ENCODE measurements around the gene ZNF438.

DNA sequence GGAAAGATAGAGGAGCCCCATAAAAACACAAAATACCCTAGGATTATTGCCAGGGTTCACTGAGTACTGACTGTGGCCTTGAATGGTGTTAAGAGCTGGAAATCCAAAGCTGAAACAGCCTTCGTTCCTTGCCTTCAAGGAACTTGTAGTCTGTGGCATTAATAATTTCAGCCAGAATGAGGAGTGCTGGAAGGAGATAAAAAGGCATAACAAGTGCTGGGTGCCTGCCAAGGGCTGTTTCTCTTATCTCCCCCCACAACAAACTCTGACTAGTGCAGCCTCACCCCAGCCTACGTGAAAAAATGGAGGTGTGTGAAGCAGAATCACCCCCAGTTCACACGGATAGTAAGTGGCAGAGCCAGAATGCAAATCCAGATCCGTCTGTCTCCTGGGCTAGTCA is 203.0 kb downstream of the ZNF438 start:
- TF ChIP-seq, protein P1, sequence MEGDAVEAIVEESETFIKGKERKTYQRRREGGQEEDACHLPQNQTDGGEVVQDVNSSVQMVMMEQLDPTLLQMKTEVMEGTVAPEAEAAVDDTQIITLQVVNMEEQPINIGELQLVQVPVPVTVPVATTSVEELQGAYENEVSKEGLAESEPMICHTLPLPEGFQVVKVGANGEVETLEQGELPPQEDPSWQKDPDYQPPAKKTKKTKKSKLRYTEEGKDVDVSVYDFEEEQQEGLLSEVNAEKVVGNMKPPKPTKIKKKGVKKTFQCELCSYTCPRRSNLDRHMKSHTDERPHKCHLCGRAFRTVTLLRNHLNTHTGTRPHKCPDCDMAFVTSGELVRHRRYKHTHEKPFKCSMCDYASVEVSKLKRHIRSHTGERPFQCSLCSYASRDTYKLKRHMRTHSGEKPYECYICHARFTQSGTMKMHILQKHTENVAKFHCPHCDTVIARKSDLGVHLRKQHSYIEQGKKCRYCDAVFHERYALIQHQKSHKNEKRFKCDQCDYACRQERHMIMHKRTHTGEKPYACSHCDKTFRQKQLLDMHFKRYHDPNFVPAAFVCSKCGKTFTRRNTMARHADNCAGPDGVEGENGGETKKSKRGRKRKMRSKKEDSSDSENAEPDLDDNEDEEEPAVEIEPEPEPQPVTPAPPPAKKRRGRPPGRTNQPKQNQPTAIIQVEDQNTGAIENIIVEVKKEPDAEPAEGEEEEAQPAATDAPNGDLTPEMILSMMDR (IDR thresholded peaks at IDR 0.05): no peak
- no peak for TF ChIP-seq POLR2A (IDR thresholded peaks at IDR 0.05)
